Skin of body (tissue), 2 donors: ENCODE results near the gene ABCB4. TPM values are rescaled to one million over a fixed set of nuclear protein-coding genes. Genes with fewer than 3 reads are reported as not detected.
"Not testable (repeated sequence)": the region's sequence is repeated elsewhere in the genome, so short reads cannot be mapped to it uniquely, and the experiment has no call there.

ENCODE experiments used
- DNase-seq: peaks from one replicate; lab custom pipeline; 2025; lab: John Stamatoyannopoulos, UW
- total RNA-seq: library from RNA; depleted of rRNA; stranded (reverse); fragments of >200 nt; gene quantifications from one replicate; pipeline ENCODE4 v1.2.3, GENCODE V29; 2014

Gene ABCB4
- total RNA-seq, 1 donor from 2014 or later, result 6.3 TPM

- no peak for DNase-seq
Observed at GRCh38 chr7:87476179-87476557, 688 bp upstream of the ABCB4 start.

GRCh38 chr7:87474533-87475358, 734 bp downstream of the ABCB4 start:
- DNase-seq, result peak; percentile 61

- DNase-seq, result peak; percentile 90
Observed at GRCh38 chr7:87473986-87474385, 1.5 kb downstream of the ABCB4 start.

GRCh38 chr7:87473192-87473591, 2.3 kb downstream of the ABCB4 start:
- DNase-seq, result no peak

GRCh38 chr7:87471473-87471872, 4.0 kb downstream of the ABCB4 start:
- peak; percentile 35 for DNase-seq

- DNase-seq, result not testable (repeated sequence)
Observed at GRCh38 chr7:87469204-87469603, 6.3 kb downstream of the ABCB4 start.

- not testable (repeated sequence) for DNase-seq
Observed at GRCh38 chr7:87465534-87465880, 10.0 kb downstream of the ABCB4 start.

- DNase-seq, result not testable (repeated sequence)
Observed at GRCh38 chr7:87464830-87465533, 10.5 kb downstream of the ABCB4 start.

- no peak for DNase-seq
Observed at GRCh38 chr7:87463982-87464381, 11.5 kb downstream of the ABCB4 start.

GRCh38 chr7:87460444-87460843, 15.0 kb downstream of the ABCB4 start:
- not testable (repeated sequence) for DNase-seq

- DNase-seq, result no peak
Observed at GRCh38 chr7:87459941-87460340, 15.5 kb downstream of the ABCB4 start.

- no peak for DNase-seq
Observed at GRCh38 chr7:87458148-87458547, 17.3 kb downstream of the ABCB4 start.

GRCh38 chr7:87456247-87456646, 19.2 kb downstream of the ABCB4 start:
- no peak for DNase-seq

- DNase-seq, result no peak
Observed at GRCh38 chr7:87452279-87452678, 23.2 kb downstream of the ABCB4 start.

GRCh38 chr7:87451187-87451586, 24.3 kb downstream of the ABCB4 start:
- no peak for DNase-seq

- no peak for DNase-seq
Observed at GRCh38 chr7:87450706-87451105, 24.8 kb downstream of the ABCB4 start.

- no peak for DNase-seq
Observed at GRCh38 chr7:87448388-87448787, 27.1 kb downstream of the ABCB4 start.

GRCh38 chr7:87447116-87447635, 28.3 kb downstream of the ABCB4 start:
- DNase-seq, result no peak

- DNase-seq, result no peak
Observed at GRCh38 chr7:87445897-87446296, 29.6 kb downstream of the ABCB4 start.

GRCh38 chr7:87435546-87435945, 39.9 kb downstream of the ABCB4 start:
- no peak for DNase-seq

- no peak for DNase-seq
Observed at GRCh38 chr7:87432536-87432935, 42.9 kb downstream of the ABCB4 start.

- no peak for DNase-seq
Observed at GRCh38 chr7:87427288-87427687, 48.2 kb downstream of the ABCB4 start.

GRCh38 chr7:87426160-87426559, 49.3 kb downstream of the ABCB4 start:
- DNase-seq, result no peak
